ENCODE measurements around the gene NAALADL2.
A peak's percentile ranks its signal among the peaks of the same experiment; 100 is the strongest.

NAALADL2 gene

GRCh38 chr3:175146258-175146657 is 287.1 kb downstream of the NAALADL2 start:
- in situ Hi-C loops (cut with HindIII; ENCODE audit: low sequenced_read_pairs): no loop called here
- peak; percentile 41 for DNase-seq (ENCODE audit: low read depth, low spot score)
- peak; percentile 49 for TF ChIP-seq CTCF (IDR thresholded peaks at IDR 0.05; ENCODE audit: low read depth, low read length)
- H3K4me3 ChIP-seq (ENCODE audit: low read depth, low read length): no peak overlapping the region

GRCh38 chr3:175149675-175150074 is 290.5 kb downstream of the NAALADL2 start:
- peak; percentile 12 for DNase-seq (ENCODE audit: low read depth, low spot score)
- TF ChIP-seq CTCF (IDR thresholded peaks at IDR 0.05; ENCODE audit: low read depth, low read length): no peak
- no peak overlapping the region for H3K4me3 ChIP-seq (ENCODE audit: low read depth, low read length)
- in situ Hi-C loops (cut with HindIII; ENCODE audit: low sequenced_read_pairs): no loop called here

GRCh38 chr3:175150812-175151401 is 291.8 kb downstream of the NAALADL2 start:
- no peak for TF ChIP-seq CTCF (IDR thresholded peaks at IDR 0.05; ENCODE audit: low read depth, low read length)
- H3K4me3 ChIP-seq (ENCODE audit: low read depth, low read length): no peak overlapping the region
- in situ Hi-C loops (cut with HindIII; ENCODE audit: low sequenced_read_pairs): no loop called here
- DNase-seq (ENCODE audit: low read depth, low spot score): peak; percentile 35

GRCh38 chr3:175153595-175153994 is 294.5 kb downstream of the NAALADL2 start:
- H3K4me3 ChIP-seq (ENCODE audit: low read depth, low read length): no peak overlapping the region
- DNase-seq (ENCODE audit: low read depth, low spot score): no peak
- in situ Hi-C loops (cut with HindIII; ENCODE audit: low sequenced_read_pairs): no loop called here
- TF ChIP-seq CTCF (IDR thresholded peaks at IDR 0.05; ENCODE audit: low read depth, low read length): no peak

GRCh38 chr3:175155172-175155571 is 296.0 kb downstream of the NAALADL2 start:
- no peak for TF ChIP-seq CTCF (IDR thresholded peaks at IDR 0.05; ENCODE audit: low read depth, low read length)
- no peak overlapping the region for H3K4me3 ChIP-seq (ENCODE audit: low read depth, low read length)
- DNase-seq (ENCODE audit: low read depth, low spot score): no peak
- in situ Hi-C loops (cut with HindIII; ENCODE audit: low sequenced_read_pairs): no loop called here

GRCh38 chr3:175159202-175159601 is 300.1 kb downstream of the NAALADL2 start:
- in situ Hi-C loops (cut with HindIII; ENCODE audit: low sequenced_read_pairs): no loop called here
- TF ChIP-seq CTCF (IDR thresholded peaks at IDR 0.05; ENCODE audit: low read depth, low read length): no peak
- DNase-seq (ENCODE audit: low read depth, low spot score): no peak
- no peak overlapping the region for H3K4me3 ChIP-seq (ENCODE audit: low read depth, low read length)

- no peak for TF ChIP-seq CTCF (IDR thresholded peaks at IDR 0.05; ENCODE audit: low read depth, low read length)
- DNase-seq (ENCODE audit: low read depth, low spot score): no peak
- H3K4me3 ChIP-seq (ENCODE audit: low read depth, low read length): no peak overlapping the region
- in situ Hi-C loops (cut with HindIII; ENCODE audit: low sequenced_read_pairs): no loop called here
These were observed 302.2 kb downstream of the NAALADL2 start for GRCh38 chr3:175161291-175161690.
